GM12865 (cell line): Measurements from ENCODE around the gene BRSK2.

Experiments used
- DNase-seq: peaks from one replicate; pipeline ENCODE4 v3.0.0; 2010; ENCODE audit warnings: low read depth
- H3K4me3 ChIP-seq: 2 replicates; pipeline ENCODE4 v1.5.1; 2011; ENCODE audit warnings: mild to moderate bottlenecking, low read depth, low read length, control low read depth
- TF ChIP-seq, protein P1 (sequence below): IDR thresholded peaks from 2 replicates; pipeline ENCODE4 v1.5.1; 2011; ENCODE audit warnings: low read length, control low read depth, low read depth, inconsistent platforms; ENCODE audit not compliant: insufficient read depth; ENCODE audit errors: missing control alignments

BRSK2 gene

DNA sequence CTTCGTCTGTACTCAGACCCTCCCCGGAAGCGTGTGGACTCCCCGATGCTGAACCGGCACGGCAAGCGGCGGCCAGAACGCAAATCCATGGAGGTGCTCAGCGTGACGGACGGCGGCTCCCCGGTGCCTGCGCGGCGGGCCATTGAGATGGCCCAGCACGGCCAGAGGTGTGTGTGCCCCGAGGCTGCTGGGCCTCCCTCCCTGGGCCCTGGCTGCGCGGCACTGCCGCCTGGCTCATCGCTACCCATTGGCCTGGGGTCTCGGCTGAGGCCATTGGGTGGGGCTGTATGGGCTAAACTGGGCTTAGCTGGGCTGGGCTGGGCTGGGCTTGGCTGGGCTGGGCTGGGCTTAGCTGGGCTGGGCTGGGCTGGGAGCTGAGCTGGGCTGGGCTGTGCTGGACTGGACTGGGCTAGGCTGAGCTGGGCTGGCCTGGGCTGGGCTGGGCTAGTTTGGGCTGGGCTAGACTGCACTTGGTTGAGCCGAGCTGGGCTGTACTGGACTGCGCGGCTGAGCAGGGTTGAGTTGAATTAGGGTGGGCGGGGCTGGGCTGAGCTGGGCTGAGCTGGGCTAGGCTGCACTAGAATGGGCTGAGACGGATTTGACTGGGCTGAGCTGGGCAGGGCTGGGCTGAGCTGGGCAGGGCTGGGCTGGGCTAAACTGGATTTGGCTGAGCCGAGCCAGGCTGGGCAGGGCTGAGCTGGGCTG, 56.2 kb downstream of the BRSK2 start:
- DNase-seq: no peak
- TF ChIP-seq, protein P1, sequence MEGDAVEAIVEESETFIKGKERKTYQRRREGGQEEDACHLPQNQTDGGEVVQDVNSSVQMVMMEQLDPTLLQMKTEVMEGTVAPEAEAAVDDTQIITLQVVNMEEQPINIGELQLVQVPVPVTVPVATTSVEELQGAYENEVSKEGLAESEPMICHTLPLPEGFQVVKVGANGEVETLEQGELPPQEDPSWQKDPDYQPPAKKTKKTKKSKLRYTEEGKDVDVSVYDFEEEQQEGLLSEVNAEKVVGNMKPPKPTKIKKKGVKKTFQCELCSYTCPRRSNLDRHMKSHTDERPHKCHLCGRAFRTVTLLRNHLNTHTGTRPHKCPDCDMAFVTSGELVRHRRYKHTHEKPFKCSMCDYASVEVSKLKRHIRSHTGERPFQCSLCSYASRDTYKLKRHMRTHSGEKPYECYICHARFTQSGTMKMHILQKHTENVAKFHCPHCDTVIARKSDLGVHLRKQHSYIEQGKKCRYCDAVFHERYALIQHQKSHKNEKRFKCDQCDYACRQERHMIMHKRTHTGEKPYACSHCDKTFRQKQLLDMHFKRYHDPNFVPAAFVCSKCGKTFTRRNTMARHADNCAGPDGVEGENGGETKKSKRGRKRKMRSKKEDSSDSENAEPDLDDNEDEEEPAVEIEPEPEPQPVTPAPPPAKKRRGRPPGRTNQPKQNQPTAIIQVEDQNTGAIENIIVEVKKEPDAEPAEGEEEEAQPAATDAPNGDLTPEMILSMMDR: no peak
- no peak overlapping the region for H3K4me3 ChIP-seq

DNA sequence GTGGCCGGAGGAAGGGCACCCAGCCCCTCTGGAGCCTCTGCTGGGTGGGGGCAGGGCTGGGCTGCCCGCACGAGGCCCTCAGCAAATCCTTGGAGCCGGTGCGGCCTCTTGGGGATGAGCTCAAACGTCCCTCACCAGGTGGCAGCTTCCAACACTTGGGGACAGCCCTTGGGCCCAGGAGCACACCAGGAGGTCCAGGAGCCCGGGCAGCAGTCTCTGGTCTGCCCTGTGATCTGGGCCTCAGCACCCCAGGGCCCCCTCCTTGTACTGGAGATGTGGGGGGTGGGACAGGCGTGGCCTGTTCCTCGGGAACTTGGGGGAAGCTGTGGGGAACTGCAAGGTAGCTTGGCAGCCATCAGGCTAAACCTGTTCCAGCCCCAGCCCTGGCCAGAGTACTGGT, 56.9 kb downstream of the BRSK2 start:
- TF ChIP-seq, protein P1: no peak

DNA sequence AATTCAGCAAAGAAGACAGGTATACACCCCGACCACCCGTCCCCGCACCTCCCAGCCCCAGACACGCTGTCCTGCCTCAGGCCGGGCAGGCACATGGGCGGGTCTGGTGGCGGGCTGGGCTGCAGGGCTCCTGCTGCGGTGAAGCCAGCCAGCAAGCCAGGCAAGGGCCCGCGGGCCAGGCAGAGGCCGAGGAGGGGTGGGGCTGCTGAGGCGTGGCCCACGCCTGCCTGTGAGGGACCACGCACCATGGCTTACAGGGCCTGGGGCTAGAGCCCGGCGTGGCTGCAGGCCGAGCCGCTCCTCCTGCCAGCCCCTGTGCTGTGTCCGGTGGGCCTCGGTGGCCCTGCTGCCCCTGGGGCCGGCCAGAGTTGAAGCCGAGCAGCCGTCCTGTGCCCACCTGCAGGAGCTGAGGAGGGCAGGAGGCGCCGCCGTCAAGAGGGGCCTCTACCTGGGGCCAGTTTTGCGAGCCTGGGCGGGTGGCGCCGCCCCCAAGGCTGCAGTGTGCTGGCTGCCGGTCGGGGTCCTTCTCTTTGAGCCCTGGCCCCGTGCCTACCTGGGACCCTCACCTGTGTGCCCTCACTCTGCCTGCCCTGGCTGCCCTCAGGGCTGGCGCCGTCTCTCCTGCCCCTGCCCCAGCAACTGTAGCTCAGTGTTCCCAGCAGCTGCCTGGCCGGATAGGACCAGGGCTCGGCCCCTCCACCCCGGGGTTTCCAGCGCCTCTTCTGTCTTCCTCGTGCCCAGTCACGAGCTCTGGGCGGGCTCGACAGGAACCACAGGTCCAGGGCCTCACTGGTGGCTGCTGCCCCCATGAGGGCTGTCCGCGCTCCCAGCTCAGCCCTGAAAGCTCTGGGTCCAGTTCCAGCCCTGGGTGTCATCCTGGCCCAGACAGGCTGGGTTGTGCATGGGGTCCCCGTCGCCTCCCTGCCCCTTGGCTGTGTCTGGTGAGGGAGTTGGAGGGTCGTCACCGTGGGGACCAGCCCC, 58.4 kb downstream of the BRSK2 start:
- TF ChIP-seq, protein P1: no peak
- DNase-seq: no peak
- H3K4me3 ChIP-seq: no peak overlapping the region

More for the DNA sequence above, 56.9 kb downstream of the BRSK2 start:
- no peak overlapping the region for H3K4me3 ChIP-seq
- no peak for DNase-seq

DNA sequence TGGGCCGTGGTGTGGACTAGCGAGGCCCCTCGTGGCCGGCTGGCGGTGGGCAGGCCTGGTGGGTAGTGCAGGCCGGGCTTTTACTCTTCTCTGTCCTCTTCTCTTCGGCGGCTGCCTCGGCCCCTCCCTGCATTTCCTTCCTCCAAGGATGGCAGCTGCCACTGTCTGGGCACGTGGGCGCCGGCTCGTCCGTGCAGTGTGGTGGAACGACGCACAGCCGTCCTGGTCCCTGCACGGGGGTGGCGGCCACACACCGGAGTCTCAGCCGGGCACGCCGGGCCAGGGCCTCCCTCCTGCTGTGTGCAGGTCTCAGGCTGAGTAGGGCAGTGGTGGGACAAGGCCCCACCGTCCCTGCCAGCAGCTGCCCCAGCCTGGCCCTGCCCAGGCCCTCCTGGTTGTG, 59.1 kb downstream of the BRSK2 start:
- TF ChIP-seq, protein P1: no peak
- DNase-seq: no peak
- H3K4me3 ChIP-seq: no peak overlapping the region

DNA sequence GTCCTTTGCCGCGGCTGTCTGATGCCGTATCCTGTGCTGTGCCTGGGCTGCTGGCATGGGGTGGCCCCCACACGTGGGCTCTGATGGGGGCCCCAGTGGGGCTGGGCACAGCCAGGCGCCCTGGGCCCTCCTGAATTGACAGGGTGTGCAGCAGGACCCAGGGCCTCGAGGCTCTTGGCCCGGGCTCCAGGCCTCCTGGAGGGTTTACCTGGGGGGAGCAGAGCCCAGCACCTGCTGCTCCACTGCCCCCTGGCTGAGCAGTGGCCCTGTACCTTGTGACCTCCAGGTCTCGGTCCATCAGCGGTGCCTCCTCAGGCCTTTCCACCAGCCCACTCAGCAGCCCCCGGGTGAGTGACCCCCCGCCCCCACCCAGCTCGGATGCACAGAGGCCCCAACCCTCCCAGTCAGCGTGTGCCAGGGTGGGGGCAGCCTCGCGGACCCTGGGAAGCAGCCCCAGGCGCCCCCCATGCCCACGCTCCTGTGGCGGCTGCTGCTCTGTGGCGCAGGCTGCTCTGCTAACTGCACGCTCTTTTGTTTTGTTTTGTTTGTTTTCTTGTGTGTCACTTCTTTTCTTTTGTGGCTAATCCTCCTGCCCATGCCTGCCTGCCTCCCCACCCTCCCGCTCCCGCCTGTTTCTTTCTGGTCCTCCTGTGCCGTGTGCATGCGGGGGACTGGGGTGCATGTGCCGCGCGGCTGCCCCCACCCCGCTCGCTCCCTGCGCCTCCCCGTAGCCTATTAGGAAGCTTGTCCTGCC, 59.9 kb downstream of the BRSK2 start:
- no peak for DNase-seq
- H3K4me3 ChIP-seq: no peak overlapping the region
- TF ChIP-seq, protein P1: no peak

DNA sequence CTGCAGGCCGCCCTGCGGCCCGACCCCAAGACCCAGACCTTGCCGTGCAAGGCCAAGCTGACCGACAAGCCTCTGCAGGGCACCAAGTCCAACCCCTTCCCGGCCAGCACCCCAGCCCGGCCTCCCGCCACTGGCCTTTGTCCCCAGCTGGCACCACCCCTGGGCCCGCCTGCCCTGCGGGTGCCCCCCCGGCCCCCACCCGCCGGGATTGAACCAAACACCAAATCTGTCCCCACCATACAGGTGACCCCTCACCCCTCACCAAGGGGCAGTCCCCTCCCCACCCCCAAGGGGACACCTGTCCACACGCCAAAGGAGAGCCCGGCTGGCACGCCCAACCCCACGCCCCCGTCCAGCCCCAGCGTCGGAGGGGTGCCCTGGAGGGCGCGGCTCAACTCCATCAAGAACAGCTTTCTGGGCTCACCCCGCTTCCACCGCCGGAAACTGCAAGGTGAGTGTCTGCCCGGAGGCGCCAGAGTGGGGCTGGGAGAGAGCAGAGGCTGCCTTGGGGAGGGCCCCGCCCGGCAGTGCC, 60.7 kb downstream of the BRSK2 start:
- no peak for DNase-seq

More for the DNA sequence above, 60.7 kb downstream of the BRSK2 start:
- no peak overlapping the region for H3K4me3 ChIP-seq
- TF ChIP-seq, protein P1: no peak
